ENCODE measurements around the gene RAB7A.

RAB7A gene

DNA sequence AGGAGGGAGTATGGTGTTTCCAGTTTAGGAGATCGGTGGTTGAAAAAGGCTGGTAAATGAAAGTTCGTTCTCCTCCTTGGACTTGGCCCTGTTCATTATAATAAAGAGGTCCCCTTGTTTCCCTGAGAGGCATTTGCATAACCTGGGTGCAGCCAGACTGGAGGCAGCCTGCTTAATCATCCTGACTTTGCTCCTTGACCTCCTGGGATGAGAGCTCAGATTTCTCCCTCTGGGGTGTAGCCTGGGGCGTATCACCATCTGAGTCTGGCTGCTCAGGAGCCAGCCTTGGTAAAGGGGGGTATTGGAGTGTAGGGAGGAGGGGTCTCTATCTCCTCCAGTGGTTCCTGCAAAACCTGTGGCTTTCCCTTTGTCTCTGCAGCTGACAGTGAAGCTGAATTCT lies 132.2 kb downstream of the RAB7A start:
- no peak for DNase-seq

DNA sequence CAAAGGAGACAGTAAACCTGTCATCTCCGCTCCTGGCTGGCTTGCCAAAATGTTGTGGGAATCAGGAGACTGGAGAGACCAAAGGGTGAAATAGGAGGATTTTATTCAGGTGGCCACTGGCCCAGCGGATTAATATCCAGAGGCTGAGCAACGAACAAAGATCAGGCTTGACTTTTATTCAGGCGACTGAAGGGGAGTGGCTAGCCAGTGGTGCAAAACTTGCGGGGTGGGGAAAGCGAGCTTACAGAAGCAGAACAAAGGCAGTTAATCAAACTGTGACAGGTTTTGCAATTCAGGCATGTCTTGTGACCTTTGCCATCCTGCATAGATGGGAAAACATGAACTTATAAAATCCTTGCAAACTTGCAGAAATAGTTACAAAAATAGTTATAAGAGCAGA lies 133.6 kb downstream of the RAB7A start:
- DNase-seq, result no peak

DNA sequence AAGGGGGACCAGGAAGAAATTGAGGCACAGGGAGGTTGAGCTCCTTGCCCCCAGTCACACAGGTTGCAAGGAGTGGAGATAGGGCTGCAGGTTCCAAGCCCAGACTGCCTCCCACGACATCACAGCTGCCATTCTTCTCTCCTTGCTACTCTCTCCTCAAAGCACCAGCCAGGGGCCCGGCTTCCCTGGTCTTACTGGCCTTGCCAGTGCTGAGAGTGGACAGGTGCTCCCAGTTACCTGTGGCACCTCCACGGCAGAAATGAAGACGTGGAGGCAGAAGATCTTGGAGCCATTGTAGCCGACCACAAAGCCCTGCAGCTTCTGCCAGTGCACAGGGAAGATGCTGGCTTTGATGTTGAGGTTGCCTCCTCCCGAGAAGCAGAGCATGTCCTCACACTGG lies 135.5 kb downstream of the RAB7A start:
- no peak for DNase-seq

DNA sequence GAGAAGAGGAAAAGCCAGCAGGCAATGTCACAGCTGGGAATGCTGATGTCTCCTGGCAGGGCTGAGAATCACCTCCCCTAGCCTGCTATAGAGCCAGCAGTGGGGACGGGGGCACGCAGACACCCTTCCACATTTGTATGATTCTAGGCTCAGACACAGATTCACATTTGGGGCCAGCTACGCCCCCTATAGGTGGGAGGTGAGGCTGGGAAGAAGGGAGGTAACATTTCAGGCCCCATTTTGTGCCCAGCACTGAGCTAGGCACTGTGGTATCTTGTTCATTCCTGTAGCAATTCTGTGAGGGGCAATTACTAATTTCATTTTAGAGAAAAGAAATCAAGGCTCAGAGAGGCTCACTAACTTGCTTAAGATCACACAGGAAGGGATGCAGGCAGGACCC lies 137.6 kb downstream of the RAB7A start:
- no peak for DNase-seq

Data from CD4-positive, alpha-beta T cell treated with Interleukin-15 for 1 hour (primary cell).